Measurements from ENCODE around the gene PTPN13.
"Not testable (repeated sequence)": the region's sequence is repeated elsewhere in the genome, so short reads cannot be mapped to it uniquely, and the experiment has no call there.

Gene PTPN13

DNA sequence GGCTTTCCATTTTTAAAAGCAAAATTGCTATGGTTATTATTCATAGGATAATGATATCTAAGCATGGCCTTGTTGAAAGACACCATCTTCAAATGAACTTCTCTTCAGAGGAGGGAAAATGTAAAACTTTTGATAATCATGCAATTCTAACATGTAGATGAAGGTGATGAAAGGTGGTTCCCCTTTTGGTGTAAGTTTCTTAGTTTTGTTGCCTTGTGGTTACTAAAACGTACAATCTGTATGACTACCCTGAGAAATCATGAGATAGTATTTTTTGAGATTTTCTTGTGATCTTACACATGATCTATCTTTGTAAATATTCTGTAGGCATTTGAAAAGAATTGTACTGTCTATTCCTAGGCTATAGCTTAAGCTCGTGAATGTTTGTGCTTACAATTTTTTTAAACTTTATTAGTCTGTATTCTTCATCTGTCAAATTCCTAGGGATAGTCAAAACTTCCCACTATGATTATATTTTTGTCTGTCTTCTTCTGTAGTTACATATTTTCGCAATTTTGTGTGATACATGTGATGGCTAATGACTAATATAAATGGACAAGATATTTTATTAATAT, 47.5 kb downstream of the PTPN13 start:
- no peak for DNase-seq (ENCODE audit: low read depth)

DNA sequence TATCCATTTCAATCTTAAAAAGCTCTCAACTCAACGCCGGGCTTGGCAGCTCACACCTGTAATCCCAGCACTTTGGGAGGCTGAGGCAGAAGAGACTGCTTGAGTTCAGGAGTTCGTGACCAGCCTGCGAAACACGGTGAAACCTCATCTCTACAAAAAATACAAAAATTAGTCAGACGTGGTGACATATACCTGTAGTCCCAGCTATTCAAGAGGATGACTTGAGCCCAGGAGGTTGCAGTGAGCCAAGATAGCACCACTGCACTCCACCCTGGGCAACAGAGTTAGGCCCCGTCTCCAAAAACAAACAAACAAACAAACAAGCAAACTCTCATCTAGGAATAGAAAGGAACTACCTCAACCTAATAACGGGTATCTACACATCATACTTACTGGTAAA, 50.8 kb downstream of the PTPN13 start:
- DNase-seq (ENCODE audit: low read depth): no peak

DNA sequence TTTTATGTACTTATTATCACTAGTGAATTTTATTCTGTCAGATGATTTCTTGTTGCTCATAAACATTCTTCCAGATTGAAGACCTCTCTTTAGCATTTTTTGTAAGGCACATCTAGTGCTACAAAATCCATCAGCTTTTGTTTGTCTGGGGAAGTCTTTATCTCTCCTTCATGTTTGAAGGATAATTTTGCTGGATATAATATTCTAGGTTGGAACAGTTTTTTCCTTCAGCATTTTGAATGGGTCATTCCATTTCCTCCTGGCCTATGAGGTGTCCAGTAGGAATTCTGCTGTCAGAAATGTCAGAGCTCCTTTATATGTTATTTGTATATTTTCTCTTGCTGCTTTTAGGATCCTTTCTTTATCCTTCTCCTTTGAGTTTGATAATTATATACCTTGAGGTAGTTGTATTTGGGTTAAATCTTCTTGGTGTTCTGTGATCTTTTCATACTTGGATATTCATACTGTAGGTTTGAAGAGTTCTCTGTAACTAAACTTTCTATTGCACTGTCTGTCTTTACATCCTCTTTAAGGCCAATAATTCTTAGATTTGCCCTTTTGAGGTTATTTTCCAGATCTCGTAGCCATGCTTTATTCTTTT, 58.3 kb downstream of the PTPN13 start:
- DNase-seq (ENCODE audit: low read depth): no peak

DNA sequence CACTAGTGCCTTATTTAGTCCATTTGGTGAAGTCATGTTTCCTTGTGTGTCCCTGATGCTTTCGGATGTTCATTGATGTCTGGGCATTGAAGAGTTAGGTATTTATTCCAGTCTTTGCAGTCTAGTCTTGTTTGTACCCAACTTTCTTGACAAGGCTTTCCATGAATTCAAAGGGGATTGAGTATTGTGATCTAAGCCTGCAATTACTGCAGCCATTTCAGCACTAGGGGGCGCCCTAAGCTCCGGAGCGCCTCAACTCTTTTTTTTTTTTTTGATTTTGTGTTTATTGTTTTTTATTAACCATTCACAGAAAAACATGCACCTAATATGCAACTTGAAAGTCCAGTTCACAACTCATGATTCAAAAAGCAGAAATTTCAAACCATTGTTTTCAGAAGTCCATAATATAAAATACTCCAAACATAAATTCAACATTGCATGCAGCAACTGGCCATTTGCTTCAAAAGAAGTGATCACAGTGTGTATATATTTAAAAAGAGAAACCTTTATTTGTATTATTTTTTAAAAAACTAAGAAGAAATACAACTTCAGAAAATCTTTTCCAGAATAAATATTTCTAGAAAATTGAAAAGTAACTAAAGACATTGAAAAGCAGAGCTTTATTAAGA, 59.2 kb downstream of the PTPN13 start:
- no peak for DNase-seq (ENCODE audit: low read depth)

DNA sequence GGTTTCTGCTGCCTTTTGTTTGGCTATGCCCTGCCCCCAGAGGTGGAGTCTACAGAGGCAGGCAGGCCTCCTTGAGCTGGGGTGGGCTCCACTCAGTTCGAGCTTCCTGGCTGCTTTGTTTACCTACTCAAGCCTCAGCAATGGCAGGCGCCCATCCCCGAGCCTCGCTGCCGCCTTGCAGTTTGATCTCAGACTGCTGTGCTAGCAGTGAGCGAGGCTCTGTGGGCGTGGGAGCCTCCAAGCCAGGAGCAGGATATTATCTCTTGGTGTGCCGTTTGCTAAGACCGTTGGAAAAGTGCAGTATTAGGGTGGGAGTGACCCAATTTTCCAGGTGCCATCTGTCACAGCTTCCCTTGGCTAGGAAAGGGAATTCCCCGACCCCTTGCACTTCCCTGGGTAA, 62.7 kb downstream of the PTPN13 start:
- not testable (repeated sequence) for DNase-seq (ENCODE audit: low read depth)

DNA sequence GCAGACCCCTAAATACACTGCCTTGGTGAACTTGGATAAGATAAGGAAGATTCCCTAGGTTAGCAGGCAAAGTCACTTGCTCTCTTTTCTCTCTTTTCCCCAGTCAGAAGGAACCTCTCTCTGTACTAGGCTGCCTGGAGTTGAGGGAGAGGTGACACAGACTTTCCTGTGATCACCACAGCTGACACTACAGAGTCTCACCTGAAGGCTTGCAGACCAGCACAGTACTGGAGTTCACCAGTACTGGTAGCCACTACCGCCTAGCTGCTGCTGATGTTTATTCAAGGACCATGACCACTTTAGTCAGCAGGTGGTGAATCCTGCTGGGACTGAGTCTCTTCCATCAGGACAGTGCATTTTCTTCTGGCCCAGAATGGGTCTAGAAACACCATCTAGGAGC, 63.3 kb downstream of the PTPN13 start:
- DNase-seq (ENCODE audit: low read depth): no peak

DNA sequence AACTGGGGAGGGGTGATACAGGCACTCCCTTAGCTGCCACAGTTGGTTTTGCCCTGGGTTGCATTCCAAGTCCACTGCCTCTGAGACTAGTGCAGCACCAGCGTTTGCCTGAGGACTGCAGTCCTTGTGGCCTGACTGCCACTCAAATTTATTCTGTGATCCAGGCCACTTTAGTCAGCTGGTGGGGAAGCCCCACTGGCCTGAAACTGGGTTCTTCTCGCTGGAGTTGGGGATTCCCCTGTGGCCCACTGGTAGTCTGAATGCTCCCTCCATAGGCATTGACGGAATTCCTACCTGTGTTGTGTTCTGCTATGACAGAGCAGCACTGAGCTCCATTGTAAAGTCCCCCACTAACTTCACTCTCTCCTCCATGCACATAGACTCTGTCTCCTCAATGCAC, 63.8 kb downstream of the PTPN13 start:
- DNase-seq (ENCODE audit: low read depth): no peak

DNA sequence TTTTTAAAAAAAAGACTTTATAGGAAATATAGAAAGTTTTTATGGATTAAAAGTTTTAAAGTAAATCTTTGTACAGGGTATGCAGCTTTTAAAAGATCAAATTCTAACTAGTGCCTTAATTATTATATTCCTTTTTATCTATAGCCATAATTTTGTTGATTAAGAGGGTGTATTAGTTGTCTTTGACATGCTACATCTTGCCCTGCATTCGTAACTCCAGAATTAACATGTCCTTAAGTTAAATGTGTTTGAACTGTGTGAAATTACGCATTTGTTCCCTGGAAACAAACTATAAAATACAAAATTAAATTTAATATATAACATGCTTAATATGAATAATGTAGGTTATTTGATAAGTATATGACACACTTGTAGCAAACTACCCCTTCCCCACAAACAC, 66.3 kb downstream of the PTPN13 start:
- no peak for DNase-seq (ENCODE audit: low read depth)

DNA sequence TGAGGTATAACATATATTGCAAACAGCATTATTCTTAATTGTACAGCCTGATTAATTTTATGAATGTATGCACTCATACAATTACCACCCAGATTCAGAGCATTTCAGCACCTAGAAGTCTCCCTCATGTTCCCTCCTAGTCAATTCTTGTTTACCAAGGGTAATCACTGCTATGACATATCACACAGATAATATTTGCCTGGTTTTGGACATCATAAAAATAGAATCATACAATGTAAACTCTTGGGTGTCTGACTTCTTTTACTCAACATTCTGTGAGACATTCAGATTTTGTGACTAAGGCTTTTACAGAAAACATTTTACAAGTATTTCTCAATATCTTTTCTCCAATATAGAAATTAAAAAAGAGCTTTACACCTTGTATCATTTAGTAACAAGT, 66.9 kb downstream of the PTPN13 start:
- no peak for DNase-seq (ENCODE audit: low read depth)

DNA sequence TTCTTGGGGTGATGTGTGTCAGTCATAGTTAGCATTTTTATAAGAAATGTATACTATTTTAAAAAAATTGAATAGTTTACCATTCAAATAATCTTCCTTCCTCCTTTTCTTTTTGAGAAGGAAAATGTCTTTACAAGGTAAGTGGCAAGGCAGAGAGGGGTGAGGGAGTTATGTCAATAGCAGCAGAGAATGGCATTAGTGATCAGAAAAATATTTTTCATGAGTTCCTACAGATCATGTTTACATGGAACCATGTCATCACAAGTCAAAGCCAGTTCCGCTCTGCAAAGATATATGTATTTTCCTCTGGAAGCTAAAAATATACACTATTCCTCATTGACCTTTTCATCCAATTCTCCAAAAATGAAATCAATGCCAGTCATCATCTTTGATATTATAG, 67.3 kb downstream of the PTPN13 start:
- no peak for DNase-seq (ENCODE audit: low read depth)

DNA sequence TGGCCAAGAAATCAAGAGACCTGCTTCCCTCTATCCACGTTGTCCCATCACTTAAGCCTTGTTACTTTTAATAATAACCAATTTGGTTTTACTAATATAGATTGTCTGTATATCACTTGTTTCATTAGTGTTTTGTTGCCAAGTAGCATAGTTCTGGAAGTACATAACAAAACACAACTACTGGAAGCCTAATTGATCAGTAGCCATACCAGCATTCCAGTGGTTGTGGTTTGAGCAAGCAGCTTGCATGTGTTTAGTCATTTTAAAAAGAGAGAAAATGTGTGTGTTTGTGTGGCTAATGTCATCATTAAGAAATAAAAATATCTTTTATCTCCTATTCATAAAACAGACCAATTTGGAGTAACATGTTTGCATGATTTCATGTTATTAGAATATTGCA, 70.8 kb downstream of the PTPN13 start:
- DNase-seq (ENCODE audit: low read depth): no peak

DNA sequence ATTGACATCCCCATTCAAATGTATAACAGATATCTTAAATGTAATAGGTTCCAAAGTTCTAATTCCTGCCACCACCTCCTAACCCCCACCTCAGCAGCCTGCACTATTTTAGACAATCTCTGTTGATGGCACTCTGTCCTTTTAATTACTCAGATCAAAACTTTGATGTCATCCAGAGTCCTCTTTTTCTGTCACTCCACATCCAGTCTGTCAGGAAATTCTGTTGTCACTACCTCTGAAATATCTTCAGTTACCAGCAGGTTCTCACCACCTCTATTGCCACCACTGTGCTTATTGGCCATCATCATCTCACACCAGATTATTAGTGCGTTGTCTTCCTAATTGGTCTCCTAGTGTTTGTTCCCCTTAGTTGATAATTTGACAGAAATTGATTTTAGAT, 76.2 kb downstream of the PTPN13 start:
- DNase-seq (ENCODE audit: low read depth): no peak

DNA sequence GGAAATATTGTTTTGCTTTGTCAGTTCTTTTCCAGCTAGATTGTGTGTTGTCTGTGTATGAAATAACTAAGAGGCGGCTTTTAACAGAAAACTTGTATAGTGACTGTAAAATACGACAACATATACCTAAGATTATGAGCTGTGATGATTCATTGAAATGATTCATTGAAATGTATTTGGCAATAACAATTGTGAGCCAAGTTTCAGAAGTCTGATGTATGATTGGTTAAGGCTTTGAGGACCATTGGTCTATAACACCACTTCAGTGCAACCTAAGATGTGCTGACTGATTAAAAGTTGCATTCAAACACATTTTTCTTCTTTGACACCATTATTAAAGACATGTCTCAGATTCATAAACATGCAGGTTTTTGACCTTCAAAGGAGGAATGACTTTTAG, 76.6 kb downstream of the PTPN13 start:
- no peak for DNase-seq (ENCODE audit: low read depth)

DNA sequence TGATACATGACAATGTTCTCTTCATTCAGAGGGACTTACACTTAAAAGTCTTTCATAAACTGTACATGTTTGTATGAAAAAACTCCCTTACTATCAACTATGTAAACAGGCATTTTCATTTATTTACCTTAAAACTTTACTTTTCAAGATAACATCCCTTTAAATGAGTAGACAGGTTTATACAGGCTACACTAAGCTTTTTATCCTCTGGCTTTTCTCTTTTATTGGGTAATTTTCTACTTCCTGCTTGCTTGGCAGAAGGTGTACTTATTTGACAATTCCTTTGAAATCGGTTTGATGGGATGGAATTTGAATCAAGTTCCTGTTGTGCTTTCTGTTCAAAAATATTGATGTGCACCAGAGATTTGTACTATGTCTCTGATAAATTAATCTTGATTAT, 81.4 kb downstream of the PTPN13 start:
- DNase-seq (ENCODE audit: low read depth): no peak

DNA sequence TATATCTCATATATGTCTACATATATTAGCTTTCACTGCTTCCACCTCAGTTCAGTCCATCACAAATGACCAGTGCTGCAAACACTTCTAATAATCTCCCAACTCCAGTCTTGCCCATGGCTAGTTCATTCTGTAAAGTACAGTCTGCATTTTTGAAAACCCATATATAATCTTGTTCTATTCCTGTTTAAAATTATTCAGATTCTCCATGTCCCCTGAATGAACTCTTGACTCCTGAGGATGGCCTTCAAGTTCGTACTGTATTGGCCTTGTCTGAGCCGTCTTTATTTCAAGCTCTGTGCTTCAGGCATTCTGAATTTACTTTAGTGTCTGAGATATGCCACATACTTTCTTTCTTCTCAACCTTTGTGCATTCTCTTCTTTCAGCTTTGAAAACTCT, 84.7 kb downstream of the PTPN13 start:
- DNase-seq (ENCODE audit: low read depth): no peak

DNA sequence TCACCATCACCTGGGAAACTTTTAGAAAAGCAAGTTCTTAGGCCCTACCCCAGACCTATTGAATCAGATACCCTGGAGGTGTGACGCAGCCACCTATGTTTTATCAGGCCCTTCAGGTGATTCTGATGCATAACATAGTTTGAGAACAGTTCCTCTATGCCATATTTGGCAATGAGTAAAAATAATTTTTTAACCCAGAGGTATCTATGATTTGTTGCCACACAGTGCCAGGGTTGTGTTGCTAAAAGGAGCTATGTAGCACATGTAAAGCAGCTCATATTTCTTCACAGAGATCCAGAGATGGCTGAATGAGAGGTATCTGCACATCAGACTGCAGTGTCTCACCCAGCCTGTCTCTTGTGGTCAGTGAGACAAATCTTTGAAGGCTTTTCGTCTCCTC, 85.3 kb downstream of the PTPN13 start:
- no peak for DNase-seq (ENCODE audit: low read depth)

DNA sequence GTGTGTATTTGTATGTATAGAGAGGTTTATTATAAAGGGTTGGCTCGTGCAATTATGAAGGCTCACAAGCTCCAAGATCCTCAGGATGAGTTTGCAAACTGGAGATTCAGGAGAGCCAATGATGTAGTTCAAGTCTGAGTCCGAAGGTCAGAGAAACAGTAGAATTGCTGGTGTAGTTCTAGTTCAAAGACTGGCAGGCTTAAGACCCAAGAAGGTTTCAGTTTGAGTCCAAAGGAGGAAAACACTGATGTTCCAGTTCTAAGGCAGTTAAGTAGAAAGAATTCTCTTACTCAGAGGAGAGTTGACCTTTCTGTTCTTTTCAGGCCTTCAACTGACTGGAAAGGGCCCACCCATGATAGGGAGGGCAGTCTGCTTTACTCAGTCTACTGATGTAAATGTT, 89.1 kb downstream of the PTPN13 start:
- no peak for DNase-seq (ENCODE audit: low read depth)

DNA sequence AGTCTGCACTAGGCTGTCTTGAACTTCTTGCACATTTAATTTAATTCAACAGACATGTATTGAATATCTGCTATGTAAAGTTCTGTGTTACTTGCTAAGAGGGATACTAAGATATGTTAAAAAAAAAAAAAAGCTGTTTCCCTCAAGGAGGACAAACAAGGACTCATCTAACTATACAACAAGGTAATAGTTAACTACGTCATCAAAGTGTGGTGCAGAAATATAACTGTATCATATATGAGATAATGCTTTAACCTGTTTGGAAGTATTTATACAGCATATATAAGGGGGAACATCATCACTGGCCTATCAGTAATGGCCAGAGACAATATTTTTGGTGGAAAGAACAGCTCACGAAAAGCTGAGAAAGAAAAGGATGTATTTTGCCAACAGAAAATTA, 89.9 kb downstream of the PTPN13 start:
- DNase-seq (ENCODE audit: low read depth): no peak

DNA sequence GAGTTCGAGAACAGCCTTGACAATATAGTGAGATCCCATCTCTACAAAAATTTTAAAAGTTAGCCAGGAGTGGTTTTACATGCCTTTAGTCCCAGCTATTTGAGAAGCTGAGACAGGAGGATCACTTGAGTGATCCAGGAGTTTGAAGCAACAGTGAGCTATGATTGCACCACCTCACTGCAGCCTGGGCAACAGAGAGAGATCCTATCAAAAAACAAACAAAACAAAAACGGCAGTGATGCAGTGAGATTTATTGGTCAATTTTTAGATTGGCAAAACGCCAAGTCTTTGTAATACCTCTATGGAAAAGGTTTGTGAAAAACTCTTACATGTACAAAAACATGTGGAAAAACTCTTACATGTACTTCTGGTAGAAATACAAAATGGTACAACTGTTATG, 91.3 kb downstream of the PTPN13 start:
- DNase-seq (ENCODE audit: low read depth): no peak

DNA sequence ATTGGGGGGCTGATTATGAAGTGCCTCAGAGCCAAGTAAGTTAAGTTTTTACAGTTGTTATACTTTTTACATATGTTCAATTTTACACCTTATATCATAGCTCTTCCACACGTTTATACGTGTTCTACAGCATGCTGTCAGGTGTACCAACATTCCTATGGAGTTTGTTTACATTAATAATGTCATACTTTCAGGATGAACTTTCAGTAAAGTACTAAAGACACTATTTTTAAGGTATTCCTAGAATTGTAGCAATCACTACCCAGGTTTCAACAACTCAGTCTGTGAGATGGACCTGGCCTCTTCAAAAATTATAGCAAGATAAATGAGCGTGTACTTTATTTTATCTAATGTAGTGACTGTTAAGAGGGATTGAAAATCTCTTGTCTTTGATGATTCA, 92.6 kb downstream of the PTPN13 start:
- no peak for DNase-seq (ENCODE audit: low read depth)

DNA sequence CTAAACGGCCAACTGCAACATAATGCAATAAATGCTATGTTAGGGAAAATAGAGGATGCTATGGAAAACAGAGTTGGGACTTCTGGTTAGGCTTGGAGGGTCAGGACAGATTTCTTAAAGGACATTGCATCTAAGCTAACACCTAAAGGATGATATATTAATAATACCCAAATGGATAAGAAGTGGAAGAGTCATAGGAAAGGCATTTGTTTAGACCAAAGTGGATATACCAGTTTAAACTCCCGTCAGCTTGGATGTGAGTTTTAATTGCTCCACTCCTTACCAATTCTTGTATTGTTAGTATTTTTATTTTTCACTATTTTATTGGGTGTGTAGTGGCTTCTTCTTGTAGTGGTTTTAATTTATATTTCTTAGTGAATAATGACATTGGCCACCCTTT, 93.9 kb downstream of the PTPN13 start:
- no peak for DNase-seq (ENCODE audit: low read depth)

DNA sequence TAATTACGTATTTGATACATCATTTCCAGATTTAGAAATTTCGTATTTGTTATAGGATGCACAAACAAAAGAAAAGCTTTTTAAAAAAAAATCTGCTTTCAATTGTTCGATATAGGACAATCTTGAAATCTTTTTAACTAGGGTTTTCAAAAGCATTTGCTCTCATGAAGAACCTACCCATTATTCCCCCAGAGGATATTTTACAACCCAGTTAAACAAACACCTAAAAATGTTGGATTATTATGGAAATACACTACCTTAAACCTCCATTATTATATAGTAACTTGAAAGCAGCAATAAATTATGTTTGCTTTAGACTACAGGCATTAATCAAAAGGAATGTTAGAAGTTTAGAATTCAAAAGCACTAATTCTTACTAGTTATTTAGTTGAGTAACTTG, 110.5 kb downstream of the PTPN13 start:
- DNase-seq (ENCODE audit: low read depth): no peak

DNA sequence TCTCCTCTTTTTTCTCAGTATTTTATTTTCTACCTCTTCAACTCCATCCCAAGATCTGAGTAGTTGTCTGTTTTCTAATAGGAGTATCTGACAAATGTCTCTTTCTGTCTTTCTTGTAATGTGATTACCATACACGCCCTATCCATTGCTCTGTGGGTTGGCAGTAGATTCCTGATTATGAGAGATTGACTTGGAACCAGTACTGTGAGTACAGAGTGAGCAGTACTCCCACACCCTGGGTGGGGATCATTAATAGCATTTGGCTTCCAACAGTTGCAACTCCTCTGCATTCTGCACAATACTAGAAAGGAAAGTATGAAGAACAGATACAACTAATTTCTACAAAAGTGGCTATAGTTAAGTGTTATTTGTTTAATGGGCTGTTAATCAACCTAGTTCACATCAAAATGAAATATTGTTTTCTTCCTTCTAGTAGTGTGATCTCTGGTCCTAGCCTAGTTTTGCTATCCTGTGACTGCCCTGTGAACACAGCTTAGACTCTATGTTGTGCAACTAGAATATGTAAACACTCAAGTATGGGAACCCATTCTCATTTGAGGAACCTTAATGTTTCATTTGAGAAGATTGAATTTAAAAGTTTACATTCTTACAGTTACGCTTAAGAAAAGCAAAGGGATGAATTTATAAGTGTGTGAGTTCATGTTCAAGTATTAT, 112.9 kb downstream of the PTPN13 start:
- no peak for DNase-seq (ENCODE audit: low read depth)

DNA sequence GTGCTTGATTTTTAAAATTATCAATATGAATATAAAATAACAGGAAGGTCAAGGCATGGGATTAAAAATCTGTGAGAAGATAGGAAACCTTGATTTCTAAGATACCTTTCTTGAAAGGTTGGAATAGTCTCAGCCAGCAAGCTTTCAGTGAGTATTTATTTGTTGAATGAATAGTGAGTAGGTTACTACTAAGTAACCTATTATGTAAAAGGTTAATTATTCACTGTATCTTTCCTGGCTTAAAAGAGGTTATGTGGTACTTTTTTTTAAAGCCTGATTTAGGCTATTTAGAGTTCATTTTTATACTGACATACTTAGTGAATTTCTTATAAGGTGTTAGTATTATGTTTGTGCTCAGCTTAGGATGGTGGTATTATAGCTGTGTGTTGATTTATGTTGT, 123.5 kb downstream of the PTPN13 start:
- DNase-seq (ENCODE audit: low read depth): no peak
